Measurements from ENCODE around the gene THAP3. TPM values are rescaled to one million over a fixed set of nuclear protein-coding genes. Genes with fewer than 3 reads are reported as not detected.
A peak's percentile ranks its signal among the peaks of the same experiment; 100 is the strongest.

THAP3 gene
- total RNA-seq, 4 donors from 2014 or later: 16.7 to 31.0 (median 24.2) TPM

GRCh38 chr1:6666696-6667095 lies 42.0 kb downstream of the THAP3 start:
- no peak overlapping the region for H3K27ac ChIP-seq
- no peak overlapping the region for H3K4me3 ChIP-seq
- no peak for DNase-seq
- intact Hi-C loops (cut with DNase I; ENCODE audit: low total_unique reads) (no loop called here), in situ Hi-C loops (cut with MboI; ENCODE audit: low sequenced_read_pairs in 4 of 4) (no loop called here)
- no peaks in the 10 kb centered on the region for H3K9me3 ChIP-seq
- ATAC-seq: no peak
- TF ChIP-seq POLR2A (IDR thresholded peaks at IDR 0.05) (no peak), CTCF (IDR thresholded peaks at IDR 0.05 in 4 of 5, conservative IDR thresholded peaks at IDR 0.05 in 1 of 5) (no peak)
- H3K36me3 ChIP-seq: peaks cover 0 to 14% of the 10 kb centered on the region in 2 donors
- H3K27me3 ChIP-seq: no peaks in the 10 kb centered on the region
- H3K4me1 ChIP-seq: no peaks in the 10 kb centered on the region

GRCh38 chr1:6667139-6667538 lies 42.5 kb downstream of the THAP3 start:
- Histone ChIP-seq H3K4me1 (peaks cover 1 to 4% of the 10 kb centered on the region in 2 donors), H3K27ac (no peak overlapping the region), H3K36me3 (peaks cover 0 to 14% of the 10 kb centered on the region in 2 donors), H3K27me3 (no peaks in the 10 kb centered on the region), H3K9me3 (no peaks in the 10 kb centered on the region), H3K4me3 (no peak overlapping the region)
- no peak for DNase-seq
- peak in 1 of 2 donors; percentile 33 for ATAC-seq
- TF ChIP-seq POLR2A (IDR thresholded peaks at IDR 0.05): no peak
- no peak for TF ChIP-seq CTCF (IDR thresholded peaks at IDR 0.05 in 4 of 5, conservative IDR thresholded peaks at IDR 0.05 in 1 of 5)
- in situ Hi-C loops (cut with MboI; ENCODE audit: low sequenced_read_pairs in 4 of 4) (no loop called here), intact Hi-C loops (cut with DNase I; ENCODE audit: low total_unique reads) (no loop called here)

GRCh38 chr1:6668503-6668902 lies 43.8 kb downstream of the THAP3 start:
- intact Hi-C loops (cut with DNase I; ENCODE audit: low total_unique reads) (no loop called here), in situ Hi-C loops (cut with MboI; ENCODE audit: low sequenced_read_pairs in 4 of 4) (no loop called here)
- DNase-seq: no peak
- peaks cover 11 to 13% of the 10 kb centered on the region in 2 donors for H3K4me1 ChIP-seq
- H3K36me3 ChIP-seq: peaks cover 0 to 14% of the 10 kb centered on the region in 2 donors
- H3K9me3 ChIP-seq: no peaks in the 10 kb centered on the region
- ATAC-seq: no peak
- H3K27ac ChIP-seq: no peak overlapping the region
- no peaks in the 10 kb centered on the region for H3K27me3 ChIP-seq
- TF ChIP-seq CTCF (IDR thresholded peaks at IDR 0.05 in 4 of 5, conservative IDR thresholded peaks at IDR 0.05 in 1 of 5) (no peak), POLR2A (IDR thresholded peaks at IDR 0.05) (no peak)
- no peak overlapping the region for H3K4me3 ChIP-seq

GRCh38 chr1:6672558-6672957 lies 47.9 kb downstream of the THAP3 start:
- no peaks in the 10 kb centered on the region for H3K9me3 ChIP-seq
- intact Hi-C loops (cut with DNase I; ENCODE audit: low total_unique reads): no loop called here
- ATAC-seq (peak in 1 of 2 donors; percentile 49), DNase-seq (no peak)
- no peaks in the 10 kb centered on the region for H3K27me3 ChIP-seq
- TF ChIP-seq CTCF (IDR thresholded peaks at IDR 0.05 in 4 of 5, conservative IDR thresholded peaks at IDR 0.05 in 1 of 5) (no peak), POLR2A (IDR thresholded peaks at IDR 0.05) (no peak)
- no peak overlapping the region for H3K4me3 ChIP-seq
- in situ Hi-C loops (cut with MboI; ENCODE audit: low sequenced_read_pairs in 4 of 4): no loop called here
- H3K27ac ChIP-seq: peak overlapping the region in 2 of 4 donors; percentile 35 to 46
- peaks cover 24 to 30% of the 10 kb centered on the region in 2 donors for H3K4me1 ChIP-seq
- H3K36me3 ChIP-seq: peaks cover 0 to 18% of the 10 kb centered on the region in 2 donors

GRCh38 chr1:6673816-6674398 lies 49.2 kb downstream of the THAP3 start:
- H3K4me3 ChIP-seq: no peak overlapping the region
- H3K27ac ChIP-seq: no peak overlapping the region
- DNase-seq: no peak
- H3K27me3 ChIP-seq: no peaks in the 10 kb centered on the region
- TF ChIP-seq CTCF (IDR thresholded peaks at IDR 0.05 in 4 of 5, conservative IDR thresholded peaks at IDR 0.05 in 1 of 5): no peak
- no peak for TF ChIP-seq POLR2A (IDR thresholded peaks at IDR 0.05)
- intact Hi-C loops (cut with DNase I; ENCODE audit: low total_unique reads) (no loop called here), in situ Hi-C loops (cut with MboI; ENCODE audit: low sequenced_read_pairs in 4 of 4) (no loop called here)
- H3K4me1 ChIP-seq: peaks cover 24 to 30% of the 10 kb centered on the region in 2 donors
- peaks cover 0 to 30% of the 10 kb centered on the region in 2 donors for H3K36me3 ChIP-seq
- H3K9me3 ChIP-seq: no peaks in the 10 kb centered on the region
- ATAC-seq: no peak

Measured in gastrocnemius medialis (tissue), 4 donors.